ENCODE results near the gene LEF1.

Gene LEF1

GRCh38 chr4:108173599-108174057 lies 4.9 kb upstream of the LEF1 start:
- no peak for DNase-seq

- DNase-seq, result peak; percentile 27
Measured at GRCh38 chr4:108172753-108173598, 4.2 kb upstream of the LEF1 start.

- DNase-seq, result peak; percentile 27
Measured at GRCh38 chr4:108172231-108172752, 3.6 kb upstream of the LEF1 start.

GRCh38 chr4:108171339-108172230 lies 2.9 kb upstream of the LEF1 start:
- no peak for DNase-seq

- DNase-seq, result no peak
Measured at GRCh38 chr4:108170631-108171338, 2.1 kb upstream of the LEF1 start.

GRCh38 chr4:108169664-108170063 lies 932 bp upstream of the LEF1 start:
- no peak for DNase-seq

GRCh38 chr4:108168160-108168670 lies 517 bp downstream of the LEF1 start:
- DNase-seq, result no peak

- DNase-seq, result peak; percentile 67
Measured at GRCh38 chr4:108166441-108167315, 2.1 kb downstream of the LEF1 start.

- DNase-seq, result no peak
Measured at GRCh38 chr4:108166038-108166437, 2.7 kb downstream of the LEF1 start.

GRCh38 chr4:108165586-108165985 lies 3.1 kb downstream of the LEF1 start:
- DNase-seq, result no peak

- no peak for DNase-seq
Measured at GRCh38 chr4:108163351-108163750, 5.4 kb downstream of the LEF1 start.

GRCh38 chr4:108160741-108161352 lies 7.9 kb downstream of the LEF1 start:
- DNase-seq, result no peak

GRCh38 chr4:108159845-108160244 lies 8.9 kb downstream of the LEF1 start:
- no peak for DNase-seq

GRCh38 chr4:108157655-108158054 lies 11.1 kb downstream of the LEF1 start:
- DNase-seq, result no peak

GRCh38 chr4:108156391-108156790 lies 12.3 kb downstream of the LEF1 start:
- DNase-seq, result no peak

- DNase-seq, result no peak
Measured at GRCh38 chr4:108155373-108155772, 13.4 kb downstream of the LEF1 start.

- no peak for DNase-seq
Measured at GRCh38 chr4:108152980-108153379, 15.8 kb downstream of the LEF1 start.

- no peak for DNase-seq
Measured at GRCh38 chr4:108149588-108150380, 18.9 kb downstream of the LEF1 start.

GRCh38 chr4:108148316-108148715 lies 20.4 kb downstream of the LEF1 start:
- DNase-seq, result peak; percentile 38

GRCh38 chr4:108146819-108147218 lies 21.9 kb downstream of the LEF1 start:
- DNase-seq, result no peak
